ENCODE results near the gene TNIP1.

TNIP1 gene

GRCh38 chr5:150989695-150990094 is 91.1 kb downstream of the TNIP1 start:
- DNase-seq = no peak

GRCh38 chr5:150987746-150988145 is 93.1 kb downstream of the TNIP1 start:
- no peak for DNase-seq

Data from NCI-H146 (cell line).